K562 (cell line): ENCODE measurements around the gene LPXN. TPM values are rescaled to one million over a fixed set of nuclear protein-coding genes. Genes with fewer than 3 reads are reported as not detected.

Source experiments
- BRCA1 ChIP-seq, 2 experiments: fragments of 450-650 bp in 1 of 2; sonication (generic) in 1 of 2; formaldehyde crosslinking in 1 of 2; IDR thresholded peaks; 2 replicates each; pipeline versions ENCODE4 v1.5.0 to v1.6.1; 2017 to 2020; ENCODE audit warnings: mild to moderate bottlenecking in 1 of 2, missing genetic modification reagents in 1 of 2
- CC2D1A ChIP-seq: fragments of 450-650 bp; IDR thresholded peaks from 2 replicates; pipeline ENCODE4 v1.6.1; 2017; ENCODE audit warnings: mild to moderate bottlenecking
- CREB1 ChIP-seq, 2 experiments: sonication (generic) in 1 of 2; formaldehyde crosslinking in 1 of 2; IDR thresholded peaks; 2 replicates each; pipeline versions ENCODE4 v1.6.1 to v1.8.0; 2012 to 2022; ENCODE audit warnings: inconsistent platforms in 1 of 2, mild to moderate bottlenecking in 1 of 2, missing genetic modification reagents in 1 of 2, moderate library complexity in 1 of 2
- CTCFL ChIP-seq: IDR thresholded peaks from 2 replicates; pipeline ENCODE4 v1.6.1; 2011; ENCODE audit warnings: borderline replicate concordance, low read depth, mild to moderate bottlenecking, moderate library complexity, low read length; ENCODE audit not compliant: insufficient read depth, poor library complexity, severe bottlenecking
- DPF2 ChIP-seq: fragments of 450-650 bp; IDR thresholded peaks from 2 replicates; pipeline ENCODE4 v1.6.1; 2016
- HNRNPK ChIP-seq: fragments of 200-400 bp; formaldehyde crosslinking; IDR thresholded peaks from one replicate; pipeline ENCODE4 v1.6.1; 2018; ENCODE audit warnings: mild to moderate bottlenecking, low read depth, low read length; ENCODE audit not compliant: poor library complexity, severe bottlenecking
- MBD2 ChIP-seq: sonication (generic); IDR thresholded peaks from 2 replicates; pipeline ENCODE4 v1.6.1; 2016; ENCODE audit warnings: low read depth, borderline replicate concordance
- MITF ChIP-seq: IDR thresholded peaks from 2 replicates; pipeline ENCODE4 v1.6.1; 2014; ENCODE audit warnings: antibody characterized with exemption
- NFIX ChIP-seq: fragments of 250-450 bp; sonication (Bioruptor Pico); IDR thresholded peaks from 2 replicates; pipeline ENCODE4 v1.4.0; 2020; ENCODE audit warnings: low read depth, mild to moderate bottlenecking, moderate library complexity
- PRMT5 ChIP-seq: sonication (generic); formaldehyde crosslinking; IDR thresholded peaks from 2 replicates; pipeline ENCODE4 v1.5.0; 2020; ENCODE audit warnings: missing genetic modification reagents
- RBFOX2 ChIP-seq: fragments of 200-400 bp; formaldehyde crosslinking; IDR thresholded peaks from 2 replicates; pipeline ENCODE4 v1.6.1; 2017; ENCODE audit warnings: low read depth, mild to moderate bottlenecking, low read length, moderate library complexity
- SIX5 ChIP-seq, 2 experiments: IDR thresholded peaks; 2 replicates each; pipeline ENCODE4 v1.6.1; 2011; ENCODE audit warnings: low read length in 2 of 2, borderline replicate concordance in 1 of 2, low read depth in 1 of 2, mild to moderate bottlenecking in 1 of 2, moderate library complexity in 1 of 2; ENCODE audit not compliant: insufficient read depth in 1 of 2
- SMAD3 ChIP-seq: fragments of 450-650 bp; formaldehyde crosslinking; conservative IDR thresholded peaks from 2 replicates; pipeline ENCODE4 v1.4.0; 2020; ENCODE audit warnings: mild to moderate bottlenecking
- TAF7 ChIP-seq: fragments of 450-650 bp; IDR thresholded peaks from 2 replicates; pipeline ENCODE4 v1.6.1; 2016; ENCODE audit warnings: missing genetic modification characterization, missing compliant biosample characterization
- THRA ChIP-seq: fragments of 450-650 bp; IDR thresholded peaks from 2 replicates; pipeline ENCODE4 v1.6.1; 2017; ENCODE audit warnings: mild to moderate bottlenecking, moderate library complexity
- UBTF ChIP-seq, 2 experiments: IDR thresholded peaks; 2 replicates each; pipeline ENCODE4 v1.6.1; 2012; ENCODE audit warnings: improper control_type of control experiment in 2 of 2, low read depth in 2 of 2, low read length in 2 of 2, borderline replicate concordance in 1 of 2
- ZFP91 ChIP-seq: sonication (generic); formaldehyde crosslinking; IDR thresholded peaks from 2 replicates; pipeline ENCODE4 v1.8.0; 2022; ENCODE audit warnings: mild to moderate bottlenecking, missing genetic modification reagents
- ZNF224 ChIP-seq: sonication (generic); formaldehyde crosslinking; IDR thresholded peaks from 2 replicates; pipeline ENCODE4 v1.8.0; 2022; ENCODE audit warnings: mild to moderate bottlenecking, missing genetic modification reagents
- ZNF24 ChIP-seq: fragments of 450-650 bp; IDR thresholded peaks from 2 replicates; pipeline ENCODE4 v1.6.1; 2016
- polyA plus RNA-seq, 8 experiments: library from polyadenylated mRNA; depleted of rRNA in 4 of 8; stranded (reverse) in 5 of 8; unstranded in 3 of 8; fragments of >200 nt; fragmentation: Nextera tagmentation in 2 of 8; fragmentation: Illumina TruSeq in 1 of 8; extraction: Ambion mirVana in 2 of 8; extraction: Trizol in 1 of 8; gene quantifications; 2 replicates each; pipeline versions ENCODE4 v1.2.1 to v1.2.3, GENCODE V29; 2011 to 2014; ENCODE audit warnings: inconsistent platforms in 1 of 8, missing spikeins in 1 of 8
- total RNA-seq, 7 experiments: library from RNA; depleted of rRNA in 6 of 7; stranded (reverse); fragments of >200 nt in 6 of 7; fragmentation: Illumina TruSeq in 2 of 7; extraction: Trizol in 2 of 7; gene quantifications; 2 replicates each; pipeline versions ENCODE4 v1.2.1 to v1.2.3, GENCODE V29; 2011 to 2021; ENCODE audit warnings: low replicate concordance in 1 of 7

Gene LPXN
- total and polyA plus RNA-seq, 9 of the 15 experiments (the other 6 are each of a cell fraction or from before 2014, with no cell fraction given) = 0.73 to 3.1 (median 2.0) TPM

GRCh38 chr11:58578635-58579191, 3.1 kb upstream of the LPXN start, which contains the start of gene ZFP91 (continued):
- TF ChIP-seq CTCFL (no peak), SMAD3 (CRISPR knock-in tag) (0 out of 2 replicates have a peak, but pooled peaks have one; percentile 31), CREB1 (IDR thresholded peaks at IDR 0.05) (peak; percentile 22; the same call in 1 of the 2 replicates), CREB1 (CRISPR knock-in tag; IDR thresholded peaks at IDR 0.05) (no peak), CC2D1A (peak; percentile 87), NFIX (CRISPR knock-in tag) (no peak), ZNF24 (no peak), DPF2 (no peak), MITF (no peak), TAF7 (tag) (peak; percentile 79; the same call in 1 of the 2 replicates), BRCA1 (IDR thresholded peaks at IDR 0.05) (no peak), BRCA1 (CRISPR knock-in tag; IDR thresholded peaks at IDR 0.05) (no peak), THRA (no peak), UBTF (IDR thresholded peaks at IDR 0.05; ENCODE audit: borderline replicate concordance in 1 of 2, low read depth in 2 of 2, low read length in 2 of 2) (0 out of 4 replicates have a peak, but pooled peaks of 1 of the 2 experiments have one; percentile 7), ZFP91 (no peak), HNRNPK (no peak), RBFOX2 (peak; percentile 82), SIX5 (IDR thresholded peaks at IDR 0.05; ENCODE audit: borderline replicate concordance in 1 of 2, insufficient read depth in 1 of 2, low read depth in 1 of 2, low read length in 2 of 2) (no peak), MBD2 (peak; percentile 81; the same call in 1 of the 2 replicates), ZNF224 (CRISPR knock-in tag) (no peak), PRMT5 (no peak)
